Smooth muscle cell of the coronary artery (primary cell): ENCODE measurements around the gene MAPK8IP2. TPM values are rescaled to one million over a fixed set of nuclear protein-coding genes. Genes with fewer than 3 reads are reported as not detected.

Experiments
- total RNA-seq: library from RNA; depleted of rRNA; stranded (reverse); fragments of >200 nt; gene quantifications from 2 replicates; pipeline ENCODE4 v1.2.3, GENCODE V29; 2014; ENCODE audit warnings: low replicate concordance

Gene MAPK8IP2
- total RNA-seq, result 0.08 and 0.12 TPM in 2 replicates

DNA sequence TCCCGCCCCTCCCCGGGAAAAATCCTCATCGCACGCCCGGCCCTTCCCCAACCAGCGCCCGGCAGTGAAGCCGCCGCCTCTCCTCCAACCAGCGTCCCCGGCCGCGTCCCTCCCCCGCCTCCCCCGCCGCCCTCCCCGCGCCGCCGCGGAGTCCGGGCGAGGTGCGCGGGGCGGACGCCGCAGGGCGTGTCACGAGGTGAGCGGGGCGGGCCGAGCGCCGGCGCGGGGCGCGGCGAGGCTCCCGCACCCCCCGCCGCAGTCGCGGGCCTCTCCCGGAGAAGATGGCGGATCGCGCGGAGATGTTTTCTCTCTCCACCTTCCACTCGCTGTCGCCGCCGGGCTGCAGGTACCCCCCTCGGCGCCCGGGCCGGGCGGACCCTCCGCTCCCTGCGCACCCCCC, at the start of gene MAPK8IP2:
Gene MAPK8IP2 (plus strand): TSS at position 256 of the 400 bp plus-strand sequence. CDS start 26 bp downstream, at position 282.

DNA sequence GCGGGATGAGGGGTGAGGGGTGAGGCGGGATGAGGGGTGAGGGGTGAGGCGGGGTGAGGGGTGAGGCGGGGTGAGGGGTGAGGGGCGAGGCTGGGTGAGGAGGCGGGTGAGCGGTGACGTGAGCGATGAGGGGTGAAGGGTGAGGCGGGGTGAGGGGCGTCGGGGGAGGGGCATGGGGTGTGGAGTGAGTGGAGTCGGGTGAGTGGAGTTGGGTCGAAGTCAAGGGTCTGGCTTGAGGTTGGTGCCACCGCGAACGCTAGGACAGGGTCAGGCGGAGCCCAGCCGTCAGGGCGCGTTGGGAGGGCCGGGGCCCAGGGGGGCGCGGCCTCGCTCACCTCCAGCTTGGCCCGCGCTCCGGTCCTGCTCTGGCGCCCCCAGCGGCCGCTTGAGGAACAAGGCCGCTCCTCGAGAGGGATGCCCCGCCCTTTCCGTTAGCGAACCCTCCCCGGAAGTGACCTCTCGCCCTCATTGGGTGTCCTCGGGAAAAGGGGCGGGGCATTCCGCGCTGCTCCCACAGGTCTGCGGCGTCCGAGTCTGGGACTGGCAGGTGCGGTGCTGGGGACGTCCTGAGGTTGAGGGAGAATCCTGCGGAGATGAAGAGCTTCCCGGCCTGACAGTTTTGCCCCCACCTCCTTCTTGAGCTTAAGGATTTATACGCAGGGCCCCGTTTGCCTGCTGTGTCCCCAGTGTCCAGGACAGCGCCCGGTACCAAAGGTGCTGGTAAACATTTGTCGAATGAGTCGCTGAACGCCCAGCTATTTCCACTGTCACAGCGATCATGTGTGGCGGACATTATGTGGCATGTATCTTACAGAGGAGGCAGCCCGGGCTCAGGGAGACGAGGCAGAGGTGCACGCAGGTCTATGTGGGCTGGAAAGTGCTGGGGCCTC, 37.8 kb upstream of the MAPK8IP2 start, which contains the start of gene SYCE3:
Gene SYCE3 (minus strand): TSS at position 397 of the 890 bp plus-strand sequence. CDS start 6,514 bp downstream, outside the sequence.

DNA sequence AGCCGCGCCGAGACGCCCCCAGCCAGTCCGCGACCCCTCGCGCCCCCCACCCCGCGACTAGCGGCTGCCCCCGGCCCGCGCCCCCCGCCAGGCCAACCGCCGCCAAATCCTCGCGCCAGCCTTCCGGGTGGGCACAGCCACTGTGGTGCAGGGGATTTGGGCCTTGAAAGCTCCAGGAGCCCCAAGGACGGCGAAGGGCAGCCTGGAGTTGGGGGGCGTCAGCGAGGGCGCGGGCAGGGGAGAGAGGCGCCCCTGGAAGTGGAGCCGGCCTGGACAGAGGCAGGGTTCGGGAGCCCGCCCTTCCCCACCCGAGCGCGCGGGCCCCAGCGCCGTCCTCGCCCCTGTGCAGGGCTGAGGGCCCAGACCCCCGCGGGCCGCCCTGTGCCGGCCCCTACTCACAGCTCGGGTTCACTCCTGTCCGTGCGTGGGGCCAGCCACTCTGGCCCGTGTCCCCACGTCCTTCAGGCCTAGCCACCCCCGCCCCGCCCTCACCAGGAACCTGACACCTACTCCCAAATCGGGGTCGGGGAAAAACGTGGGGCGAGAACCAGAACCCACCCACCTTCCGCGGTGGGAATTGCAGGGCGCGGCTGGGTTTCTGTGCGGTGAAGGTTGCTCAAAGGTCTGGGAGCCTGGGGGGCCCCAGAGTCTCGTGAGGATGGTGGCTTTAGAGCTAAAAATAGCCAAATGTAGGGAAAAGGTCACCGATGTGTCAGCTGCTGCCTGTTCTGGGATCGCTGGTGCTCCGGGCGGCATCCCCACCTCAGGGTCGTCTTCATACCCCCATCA, 22.4 kb upstream of the MAPK8IP2 start, which contains the start of gene CPT1B:
Gene CPT1B (minus strand): TSS at position 441 of the 789 bp plus-strand sequence. CDS start 512 bp downstream, outside the sequence.

DNA sequence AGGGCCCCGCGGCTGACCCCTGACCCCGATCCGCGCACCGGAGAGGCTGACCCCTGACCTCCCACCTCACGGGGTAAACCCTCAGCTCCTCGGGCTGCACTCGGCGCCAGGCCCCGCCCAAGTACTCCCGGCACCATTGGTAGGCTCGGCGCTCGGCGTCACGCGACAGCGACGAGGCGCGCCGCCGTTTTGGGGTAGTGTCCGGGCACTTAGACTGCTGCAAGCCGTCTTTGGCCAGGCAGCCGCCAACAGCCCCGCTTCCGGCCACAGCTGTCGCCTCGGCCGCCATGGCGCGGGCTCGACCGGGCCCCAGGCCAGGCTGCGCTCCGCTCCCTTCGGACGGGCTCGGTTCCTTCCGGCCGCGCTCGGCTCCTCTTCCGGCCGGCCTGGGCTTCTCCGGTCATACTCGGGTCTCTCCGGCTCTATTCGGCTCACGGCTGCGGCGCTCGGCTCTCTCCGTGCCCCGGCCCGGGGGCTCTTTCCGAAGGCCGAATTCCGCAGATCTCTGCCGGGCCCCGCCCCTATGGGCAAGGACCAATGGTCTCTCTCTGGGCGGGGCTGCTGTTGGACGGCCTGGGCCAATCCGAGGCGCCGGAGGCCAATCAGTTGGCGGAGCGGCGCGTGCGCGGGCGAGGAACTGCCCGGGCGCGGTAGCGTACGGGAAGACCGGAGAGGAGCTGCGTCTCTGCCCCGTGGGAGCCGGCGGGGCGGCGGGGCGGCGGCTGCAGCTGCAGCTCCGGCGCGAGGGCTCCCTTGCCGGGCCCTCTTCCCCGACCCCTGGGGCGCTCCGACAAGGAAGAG, 17.9 kb upstream of the MAPK8IP2 start, which contains the start of gene CHKB:
Gene CHKB (minus strand): TSS at position 357 of the 801 bp plus-strand sequence. CDS start 68 bp downstream, at position 289.

DNA sequence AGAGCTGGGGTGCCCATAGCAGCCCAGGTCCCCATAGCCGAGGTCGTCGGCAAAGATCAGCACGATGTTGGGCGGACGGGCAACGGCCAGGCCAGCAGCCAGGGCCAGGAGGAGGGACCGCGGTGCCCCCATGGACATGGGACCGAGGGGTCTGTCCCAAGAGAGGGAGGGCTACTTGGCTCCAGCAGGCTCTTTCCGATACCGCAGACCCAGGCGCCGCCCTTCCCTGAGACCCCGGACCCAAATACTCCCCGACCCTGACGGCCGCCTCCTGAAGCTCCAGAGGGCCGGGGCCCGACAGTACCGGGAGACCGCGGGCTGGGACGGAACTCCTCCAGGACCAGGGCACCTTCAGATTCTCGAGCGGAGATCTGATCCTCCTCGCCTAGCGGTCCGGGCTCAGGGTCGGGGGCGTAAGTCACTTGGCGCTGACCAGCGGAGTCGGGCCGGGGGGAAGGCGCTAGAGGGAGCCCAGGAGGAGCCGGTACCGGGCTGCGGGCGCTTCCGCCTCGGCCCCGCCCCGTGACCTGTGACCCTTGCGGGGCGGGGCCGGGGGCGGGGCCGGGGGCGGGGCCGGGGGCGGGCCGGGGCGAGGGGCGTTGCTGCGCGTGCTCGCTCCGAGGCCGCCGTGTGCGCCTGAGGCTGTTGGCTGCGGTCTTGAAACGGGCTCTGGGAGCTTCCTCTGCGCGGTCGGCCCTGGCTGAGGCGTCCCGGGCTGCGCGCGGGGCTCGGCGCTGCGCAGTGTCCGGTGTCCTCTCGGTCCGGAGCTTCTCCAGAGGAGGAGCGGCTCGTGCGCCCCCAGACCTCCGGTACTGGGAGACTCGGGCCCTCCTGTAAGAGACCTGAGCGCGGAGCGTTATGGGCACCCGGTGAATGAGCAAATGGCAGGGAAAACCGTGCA, 27.3 kb downstream of the MAPK8IP2 start, which contains the start of gene ARSA:
Gene ARSA (minus strand): TSS at position 511 of the 901 bp plus-strand sequence. CDS start 373 bp downstream, at position 138.

Other genes with a start within 250 kb of the MAPK8IP2 start
- 50.8 and 109 TPM in 2 replicates for gene SBF1, start 125.8 kb upstream of the MAPK8IP2 start, total RNA-seq
- gene ADM2, start 119.2 kb upstream of the MAPK8IP2 start, total RNA-seq, result 1.2 and 1.6 TPM in 2 replicates
- not detected in 2 replicates for gene MIOX, start 113.9 kb upstream of the MAPK8IP2 start, total RNA-seq
- gene LMF2, start 93.1 kb upstream of the MAPK8IP2 start, total RNA-seq, result 17.3 and 23.0 TPM in 2 replicates
- gene NCAPH2, start 92.6 kb upstream of the MAPK8IP2 start, total RNA-seq, result 14.6 and 24.6 TPM in 2 replicates
- 0.12 and 1.2 TPM in 2 replicates for gene SCO2, start 75.2 kb upstream of the MAPK8IP2 start, total RNA-seq
- gene TYMP, start 70.8 kb upstream of the MAPK8IP2 start, total RNA-seq, result 9.6 and 18.0 TPM in 2 replicates
- gene KLHDC7B, start 54.9 kb upstream of the MAPK8IP2 start, total RNA-seq, result under 0.01 and 0.08 TPM in 2 replicates
- not detected in 2 replicates for gene SYCE3, start 37.9 kb upstream of the MAPK8IP2 start, total RNA-seq
- 0.90 and 3.0 TPM in 2 replicates for gene CPT1B, start 22.4 kb upstream of the MAPK8IP2 start, total RNA-seq
- 12.2 and 21.9 TPM in 2 replicates for gene CHKB, start 17.9 kb upstream of the MAPK8IP2 start, total RNA-seq
- gene ARSA, start 27.4 kb downstream of the MAPK8IP2 start, total RNA-seq, result 8.0 and 13.1 TPM in 2 replicates
- gene SHANK3, start 72.0 kb downstream of the MAPK8IP2 start, total RNA-seq, result 0.30 and 0.70 TPM in 2 replicates
- not detected in 2 replicates for gene ACR, start 137.4 kb downstream of the MAPK8IP2 start, total RNA-seq
- gene RABL2B, start 182.8 kb downstream of the MAPK8IP2 start, total RNA-seq, result 8.0 and 15.9 TPM in 2 replicates